NCI-H2196 (cell line): ENCODE results near the gene MAP1A.

Experiments
- DNase-seq: peaks from one replicate; lab custom pipeline; 2025; ENCODE audit not compliant: unreplicated experiment; lab: John Stamatoyannopoulos, UW

The MAP1A gene

DNA sequence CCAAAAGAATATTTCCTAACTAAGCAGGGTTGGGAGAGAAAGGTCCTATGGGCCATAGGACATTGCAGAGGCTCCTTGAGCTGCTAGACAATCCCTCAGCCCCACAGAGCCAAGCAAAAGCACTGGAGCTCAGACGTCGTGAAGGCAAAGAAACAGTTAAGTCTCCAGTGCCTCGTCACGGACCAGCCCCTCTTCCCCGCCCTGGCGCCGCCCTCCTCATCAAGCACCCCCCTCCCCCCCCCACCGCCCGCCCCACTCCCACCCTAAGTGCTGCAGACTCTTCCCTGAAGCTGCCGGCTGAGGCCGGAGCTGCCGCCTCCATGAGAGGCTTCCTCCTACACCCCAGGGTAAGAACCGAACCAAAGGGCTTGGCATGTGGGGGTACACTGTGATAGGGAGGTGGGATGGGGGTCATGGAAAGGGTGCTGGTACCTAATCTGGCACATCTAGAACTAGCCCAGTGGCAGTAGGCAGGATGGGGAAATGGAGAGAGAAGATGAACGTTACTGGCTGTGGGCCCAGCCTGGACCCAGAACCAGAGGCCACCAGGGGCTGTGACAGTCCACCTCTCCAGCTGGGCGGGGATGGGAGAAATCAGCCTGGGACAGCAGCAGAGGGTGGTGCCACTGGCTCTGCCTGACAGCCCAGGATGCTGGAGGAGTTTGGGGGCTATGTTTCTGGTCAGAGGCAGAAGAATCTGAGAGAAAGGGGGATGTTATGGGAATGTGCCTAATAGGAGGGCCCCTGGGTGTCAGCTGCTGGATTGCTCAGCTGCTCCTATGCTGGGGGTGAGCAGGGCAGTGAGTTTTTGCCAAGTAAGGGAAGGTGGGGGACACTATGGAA is at the start of gene MAP1A:
Gene MAP1A (plus strand): TSS at position 255 of the 843 bp plus-strand sequence. CDS start 3,866 bp downstream, outside the sequence.
- DNase-seq: no peak

DNA sequence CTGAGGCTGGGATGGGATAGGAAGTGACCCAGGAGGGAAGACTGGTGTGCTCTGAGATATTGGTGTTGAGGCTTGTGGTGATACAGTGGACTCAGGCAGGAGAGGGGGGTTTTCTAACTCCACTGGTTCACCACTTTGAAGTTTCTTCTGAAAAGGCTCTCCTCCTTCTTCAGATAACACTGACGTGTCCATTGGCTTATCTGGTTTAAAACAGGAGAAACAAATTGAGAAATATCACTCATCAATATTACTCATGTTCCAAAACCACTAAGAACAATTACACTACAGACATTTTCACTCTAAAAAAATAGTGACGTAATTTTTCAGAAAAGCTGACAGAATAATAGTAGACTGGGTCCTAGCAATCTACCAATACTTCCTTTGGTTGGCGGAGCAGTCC is 47.5 kb upstream of the MAP1A start:
- DNase-seq: no peak

- DNase-seq: no peak
These were observed 45.4 kb upstream of the MAP1A start for GRCh38 chr15:43471975-43472374.

DNA sequence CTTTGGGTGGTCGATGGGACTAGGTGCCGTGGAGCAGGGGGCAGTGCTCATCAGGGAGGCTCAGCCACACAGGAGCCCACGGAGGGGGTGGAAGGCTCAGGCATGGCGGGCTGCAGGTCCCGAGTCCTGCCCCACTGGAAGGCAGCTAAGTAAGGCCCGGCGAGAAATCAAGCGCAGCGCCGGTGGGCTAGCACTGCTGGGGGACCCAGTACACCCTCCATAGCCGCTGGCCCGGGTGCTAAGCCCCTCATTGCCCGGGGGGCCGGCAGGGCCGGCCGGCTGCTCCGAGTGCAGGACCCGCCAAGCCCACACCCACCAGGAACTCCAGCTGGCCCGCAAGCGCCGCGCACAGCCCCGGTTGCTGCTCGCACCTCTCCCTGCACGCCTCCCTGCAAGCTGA is 43.5 kb upstream of the MAP1A start:
- DNase-seq: no peak

- peak; percentile 5 for DNase-seq
These were observed 33.9 kb upstream of the MAP1A start for GRCh38 chr15:43483297-43484128.

GRCh38 chr15:43484455-43484854 is 33.0 kb upstream of the MAP1A start:
- no peak for DNase-seq

- no peak for DNase-seq
These were observed 30.0 kb upstream of the MAP1A start for GRCh38 chr15:43487271-43487895.

DNA sequence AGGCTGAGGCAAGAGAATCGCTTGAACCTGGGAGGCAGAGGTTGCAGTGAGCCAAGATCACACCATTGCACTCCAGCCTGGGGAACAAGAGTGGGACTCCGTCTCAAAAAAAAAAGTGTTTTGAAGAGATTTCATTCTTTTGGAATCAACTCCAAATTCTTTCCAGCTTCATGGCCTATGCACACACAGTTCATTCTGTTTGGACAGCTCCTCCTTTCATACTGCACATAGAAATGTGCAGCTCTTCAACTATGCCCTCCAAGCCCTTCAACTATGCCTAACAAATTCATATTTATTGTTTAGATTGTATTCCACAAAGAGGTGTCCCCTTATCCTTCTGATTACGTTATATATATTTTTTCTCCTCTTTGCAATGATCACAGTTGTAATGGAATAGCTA is 28.6 kb upstream of the MAP1A start:
- DNase-seq: no peak

DNA sequence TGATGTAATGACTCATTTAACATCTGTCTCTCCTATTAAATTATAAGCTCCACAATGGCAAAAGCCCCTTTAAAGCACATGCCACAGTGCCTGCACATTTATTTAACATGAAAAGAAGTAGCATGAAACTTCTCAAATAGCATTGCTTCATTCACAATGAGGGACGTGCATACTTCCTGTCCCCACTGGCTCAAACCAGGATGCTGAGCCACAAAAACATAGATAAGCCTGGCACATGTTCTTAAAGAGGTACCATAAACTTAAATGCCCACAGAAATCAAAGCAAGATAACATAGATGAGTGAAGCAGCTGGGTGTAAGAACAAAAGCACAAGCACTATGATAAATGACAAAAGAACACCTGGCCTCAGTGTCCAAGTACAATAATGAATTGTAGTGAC is 28.2 kb upstream of the MAP1A start:
- DNase-seq: no peak

DNA sequence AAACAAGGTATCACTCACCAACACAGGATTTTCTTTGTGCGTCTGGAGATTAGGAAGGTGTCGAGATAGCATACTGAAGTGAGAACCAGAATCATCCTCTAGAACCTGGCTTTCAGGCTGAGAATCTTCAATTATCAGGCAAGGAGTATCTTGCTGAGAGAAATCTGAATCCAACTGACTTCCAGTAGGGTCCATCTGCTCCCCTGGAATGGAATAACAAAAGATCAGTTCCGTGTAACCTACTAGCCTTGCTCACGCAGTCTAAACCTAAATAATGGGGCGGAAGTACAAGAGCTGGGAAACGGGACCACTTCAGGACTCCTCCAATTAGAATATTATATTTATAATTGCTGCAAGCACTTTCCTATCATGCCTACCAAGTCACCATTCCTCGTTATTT is 25.1 kb upstream of the MAP1A start:
- DNase-seq: no peak

DNA sequence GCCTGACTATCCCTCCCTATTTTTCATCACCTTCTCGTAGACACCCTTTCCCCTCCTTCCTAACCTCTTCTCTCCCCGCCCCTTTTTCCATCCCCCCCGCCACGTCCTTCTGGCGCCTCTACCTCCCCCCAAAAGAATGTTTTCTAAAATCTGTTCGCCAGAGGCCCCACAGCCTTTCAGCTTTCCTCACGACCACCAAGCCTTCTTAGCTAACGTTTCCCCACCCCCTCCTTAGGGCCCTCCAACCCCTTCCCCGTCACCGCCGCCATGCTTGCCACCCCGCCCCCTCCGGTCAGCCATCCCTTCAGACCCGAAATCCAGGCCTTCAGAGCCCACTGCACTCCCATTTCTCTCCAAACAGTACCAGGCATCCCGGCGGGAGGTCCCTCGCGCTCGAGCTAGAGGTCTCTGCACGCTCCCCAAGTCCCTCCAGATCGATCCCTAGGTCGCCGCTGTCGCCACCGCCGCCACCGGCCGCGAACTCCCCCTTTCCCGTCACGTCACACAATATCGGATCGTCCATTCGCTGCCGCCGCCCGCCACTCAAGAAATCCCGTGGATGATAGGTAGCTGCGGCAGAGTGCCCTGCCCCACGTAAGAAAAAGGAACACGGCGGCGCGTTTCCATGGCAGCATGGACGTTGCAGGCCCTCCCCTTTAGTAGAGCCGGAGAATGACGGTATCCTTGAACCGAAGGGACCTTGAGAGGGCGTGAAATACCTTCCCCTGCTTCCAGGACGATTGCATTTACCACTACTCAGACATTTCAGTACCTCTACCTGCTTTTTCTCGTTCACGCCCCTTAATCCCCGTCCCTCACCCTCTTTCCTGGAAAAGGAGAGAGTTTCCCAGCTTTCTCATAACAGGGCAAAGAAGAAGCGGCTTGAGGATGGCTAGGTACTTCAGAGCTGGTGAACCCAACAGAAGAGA is 24.5 kb upstream of the MAP1A start, which contains the start of gene TP53BP1:
Gene TP53BP1 (minus strand): TSS at position 484 of the 929 bp plus-strand sequence. CDS start 113 bp downstream, at position 371.
- peak; percentile 90 for DNase-seq

DNA sequence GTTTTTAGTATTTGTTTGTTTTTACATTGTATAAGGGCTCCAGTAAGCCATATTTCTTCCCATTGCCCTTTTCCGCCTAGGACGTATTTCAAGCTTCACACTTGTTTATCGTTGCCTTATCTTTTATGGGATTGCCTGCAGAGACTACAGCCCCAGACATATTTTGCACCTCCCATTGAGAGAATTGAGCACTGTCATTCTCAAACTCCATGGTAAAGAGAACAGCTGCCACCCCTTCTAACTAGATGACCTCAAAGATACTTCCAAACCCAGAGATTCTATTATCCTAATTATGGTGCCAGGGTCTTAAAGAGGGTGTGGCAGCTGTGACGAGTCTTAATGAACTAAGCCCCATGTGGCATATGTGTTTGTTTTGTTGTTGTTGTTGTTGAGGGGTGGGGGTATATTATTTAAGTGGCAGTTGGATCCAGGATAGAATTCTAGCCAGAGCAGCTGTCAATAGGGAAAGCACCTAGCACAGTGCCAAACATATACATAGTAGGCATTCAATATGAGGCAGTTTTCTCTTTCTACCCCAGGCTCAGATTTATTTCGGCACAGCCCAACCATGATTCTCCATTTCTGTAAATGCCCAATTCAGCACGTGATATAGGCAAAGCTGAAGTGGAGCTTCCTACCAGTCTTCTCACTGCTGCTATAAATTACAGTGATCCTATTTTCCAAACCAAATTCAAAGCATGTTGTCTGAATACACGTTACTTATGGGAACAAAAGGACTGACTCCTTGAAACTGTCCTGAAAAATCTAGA is 23.5 kb upstream of the MAP1A start:
- DNase-seq: no peak

- no peak for DNase-seq
These were observed 18.4 kb upstream of the MAP1A start for GRCh38 chr15:43498990-43499389.

DNA sequence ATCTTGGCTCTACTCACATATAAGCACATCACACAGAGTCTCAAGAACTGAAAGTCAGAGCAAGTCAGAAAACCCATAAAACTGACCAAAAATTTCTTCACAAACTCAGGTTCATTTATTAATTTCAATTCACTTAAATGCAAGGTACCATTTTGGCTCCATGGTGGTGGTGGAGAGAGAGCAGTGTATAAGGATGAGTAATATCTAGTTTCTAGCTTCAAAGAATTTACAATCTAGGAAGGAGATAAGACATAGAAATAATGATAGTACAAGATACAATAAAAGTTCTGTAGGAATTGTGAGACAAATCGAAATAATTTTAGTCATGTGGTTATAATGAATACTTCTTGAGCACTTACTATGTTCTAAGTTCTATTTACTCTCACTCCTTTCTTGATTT is 17.8 kb upstream of the MAP1A start:
- no peak for DNase-seq

GRCh38 chr15:43505738-43506137 is 11.7 kb upstream of the MAP1A start:
- no peak for DNase-seq

DNA sequence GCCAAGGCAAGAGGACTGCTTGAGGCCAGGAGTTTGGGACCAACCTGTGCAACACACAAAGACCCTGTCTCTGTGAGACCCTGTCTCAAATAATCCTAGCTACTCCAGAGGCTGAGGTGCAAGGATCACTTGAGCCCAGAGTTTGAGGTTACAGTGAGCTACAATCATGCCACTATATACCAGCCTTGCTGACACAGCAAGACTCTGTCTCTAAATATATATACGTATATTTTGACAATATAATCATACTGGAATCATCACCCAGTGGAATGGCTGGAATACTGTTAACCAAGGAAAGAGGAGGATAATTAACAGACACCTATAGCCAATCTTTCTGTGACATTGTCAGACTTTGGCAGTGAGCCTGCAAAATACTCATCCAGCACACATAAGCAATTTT is 9.0 kb upstream of the MAP1A start:
- no peak for DNase-seq

GRCh38 chr15:43508991-43509659 is 8.3 kb upstream of the MAP1A start:
- no peak for DNase-seq

DNA sequence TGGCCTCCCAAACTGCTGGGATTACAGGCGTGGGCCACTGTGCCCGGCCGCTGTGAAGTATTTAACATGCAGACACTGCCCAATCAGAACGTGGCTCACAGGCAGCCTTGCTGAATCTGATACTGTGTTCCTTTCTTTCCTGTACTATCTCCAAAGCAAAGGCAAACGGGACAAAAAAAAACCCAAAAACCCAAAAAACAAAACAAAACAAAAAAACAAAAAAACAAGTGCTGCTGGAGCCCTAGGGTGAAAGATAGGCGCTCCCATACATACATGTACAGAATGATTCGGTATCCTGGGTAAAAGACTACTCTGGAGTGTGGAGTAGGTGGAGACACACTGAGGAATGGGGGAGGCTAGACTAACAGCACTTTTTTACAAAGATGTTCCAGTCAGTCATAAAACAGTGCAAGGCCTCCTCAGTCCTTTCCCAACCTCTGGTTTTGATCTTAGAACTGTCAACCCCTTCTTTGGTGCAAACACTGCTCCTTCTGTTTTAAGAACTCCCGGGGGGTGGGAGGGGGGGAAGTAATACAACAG is 7.7 kb upstream of the MAP1A start:
- DNase-seq: no peak
